SH-SY5Y (cell line): Measurements from ENCODE around the gene PTDSS2.

ENCODE experiments used
- GATA2 ChIP-seq: IDR thresholded peaks from 2 replicates; pipeline ENCODE4 v1.6.1; 2011; ENCODE audit warnings: mild to moderate bottlenecking, low read depth, low read length
- GATA3 ChIP-seq: IDR thresholded peaks from 2 replicates; pipeline ENCODE4 v1.6.1; 2011; ENCODE audit warnings: low read depth, mild to moderate bottlenecking, low read length, moderate library complexity

The PTDSS2 gene

DNA sequence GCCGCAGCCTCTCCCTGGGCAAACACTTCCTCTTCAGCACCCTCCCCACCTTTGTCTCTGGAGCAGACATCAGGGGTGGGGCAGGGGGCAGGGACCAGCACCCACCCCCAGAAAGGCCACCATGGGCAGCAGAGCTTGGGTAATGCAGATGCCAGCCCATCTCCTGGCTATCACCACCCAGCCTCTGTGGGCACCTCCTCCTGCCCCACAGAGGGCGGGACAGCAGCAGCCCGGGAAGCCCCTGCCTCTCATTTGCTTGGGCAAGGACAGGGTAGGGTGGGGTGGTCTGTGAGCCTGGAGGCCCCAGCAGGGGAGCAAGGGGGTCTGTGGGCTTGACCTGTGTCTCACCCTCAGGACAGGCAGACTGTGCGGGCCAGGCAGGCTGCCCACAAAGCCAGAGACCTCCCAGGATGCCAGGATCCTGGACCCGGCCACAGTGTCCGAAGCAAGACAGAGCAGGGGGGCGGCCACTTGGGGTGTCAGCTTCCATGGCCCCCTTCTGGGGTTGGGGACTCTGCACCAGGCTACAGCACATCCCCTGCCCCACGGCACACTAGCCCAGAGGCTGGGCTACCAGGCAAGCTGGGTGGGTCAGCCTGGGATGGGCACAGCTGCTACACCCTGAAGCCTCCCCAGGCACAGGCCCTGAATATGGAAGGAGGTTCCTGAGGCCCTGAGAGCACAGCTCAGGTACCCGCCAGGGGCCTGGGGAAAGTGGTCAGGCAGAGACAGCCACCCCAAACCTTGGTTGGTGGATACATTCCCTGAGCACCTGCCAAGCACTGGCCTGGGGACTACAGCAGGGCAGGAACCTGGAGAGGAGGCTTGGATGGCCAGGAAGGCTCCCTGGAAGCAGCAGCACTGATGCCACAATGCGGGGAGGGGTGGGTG, 52.5 kb downstream of the PTDSS2 start:
- TF ChIP-seq GATA3 (no peak), GATA2 (no peak)

DNA sequence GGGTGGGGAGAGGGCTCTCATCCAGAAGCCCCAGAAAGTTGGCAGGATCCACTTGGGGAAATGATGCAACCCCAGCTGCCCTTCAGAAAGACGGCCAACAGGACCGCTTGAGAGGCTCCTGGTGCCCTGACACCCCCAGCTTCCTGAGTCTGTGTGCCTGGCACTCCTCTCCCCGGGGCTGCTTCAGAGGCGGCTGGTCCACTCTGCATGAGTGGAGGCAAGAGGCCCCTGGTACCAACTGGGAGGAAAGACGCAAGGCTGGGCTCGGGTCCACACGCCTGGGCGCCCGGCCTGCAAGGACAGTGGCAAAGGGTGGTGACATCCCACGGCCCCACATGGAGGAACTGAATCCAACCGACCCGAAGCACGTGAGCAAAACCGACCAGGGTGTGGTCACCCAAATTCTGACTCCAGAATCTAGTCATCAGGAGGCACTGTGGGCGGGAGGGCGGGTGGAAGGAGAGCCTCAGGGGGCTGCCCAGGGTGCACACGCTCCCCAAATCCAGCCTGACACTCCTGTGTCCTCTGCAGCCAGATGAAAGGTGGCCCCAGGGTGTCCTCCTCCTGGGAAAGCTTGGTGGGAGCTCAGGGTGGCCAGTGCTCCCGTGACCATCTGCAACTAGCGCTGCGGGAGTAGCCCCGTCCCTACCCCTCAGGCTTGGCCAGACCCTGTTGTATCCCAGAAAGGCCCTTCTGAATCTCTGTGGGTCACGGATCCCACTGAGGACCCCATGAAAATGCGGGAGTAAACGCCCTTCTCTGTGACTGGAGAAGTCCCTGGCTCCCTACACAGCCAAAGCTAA, 53.3 kb downstream of the PTDSS2 start:
- no peak for TF ChIP-seq GATA2
- no peak for TF ChIP-seq GATA3

DNA sequence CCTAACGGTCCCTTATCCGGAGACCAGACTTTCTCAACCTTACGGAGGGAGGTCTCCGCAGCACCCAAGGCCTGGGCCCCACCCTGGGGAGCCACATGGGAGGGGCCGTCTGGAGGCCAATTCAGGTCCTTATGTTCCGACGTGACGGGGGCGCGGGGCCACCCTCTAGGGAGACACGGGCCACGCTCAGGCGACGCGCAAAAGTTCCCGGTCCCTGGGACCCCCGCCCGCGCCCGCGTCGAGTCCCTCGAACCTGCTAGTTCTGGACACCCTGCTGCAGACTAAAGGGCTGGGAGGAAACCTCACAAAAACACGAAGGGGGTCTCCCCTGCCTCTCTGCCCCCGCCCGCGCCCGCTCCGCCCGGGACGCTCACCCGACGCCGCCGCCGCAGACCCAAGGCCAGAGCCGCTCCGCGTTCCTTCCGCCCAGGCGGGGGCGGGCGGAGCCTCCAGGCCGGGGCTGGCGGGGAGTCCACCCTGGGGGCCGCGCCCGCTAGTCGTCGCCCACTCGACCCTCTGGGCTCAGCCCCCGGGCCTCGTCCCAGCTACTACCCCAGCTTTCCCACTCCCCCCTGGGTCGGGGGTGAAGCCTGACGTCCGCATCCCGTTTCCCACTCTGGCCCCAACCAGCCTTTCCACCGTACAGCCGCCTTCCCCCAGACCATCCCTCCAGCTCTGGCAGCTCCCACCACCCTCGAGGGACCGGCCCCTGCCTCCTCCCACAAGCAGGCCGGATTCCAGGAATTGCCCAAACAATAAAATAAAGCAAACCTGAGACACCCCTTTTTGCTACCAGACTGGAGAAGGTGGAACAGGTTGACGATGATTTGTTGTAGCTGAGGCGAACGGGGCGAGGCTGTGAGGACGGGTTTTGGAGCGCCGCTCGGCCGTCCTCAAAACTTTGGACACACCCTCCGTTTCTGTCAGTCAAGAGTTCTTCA, 54.2 kb downstream of the PTDSS2 start:
- TF ChIP-seq GATA2 (no peak), GATA3 (no peak)

DNA sequence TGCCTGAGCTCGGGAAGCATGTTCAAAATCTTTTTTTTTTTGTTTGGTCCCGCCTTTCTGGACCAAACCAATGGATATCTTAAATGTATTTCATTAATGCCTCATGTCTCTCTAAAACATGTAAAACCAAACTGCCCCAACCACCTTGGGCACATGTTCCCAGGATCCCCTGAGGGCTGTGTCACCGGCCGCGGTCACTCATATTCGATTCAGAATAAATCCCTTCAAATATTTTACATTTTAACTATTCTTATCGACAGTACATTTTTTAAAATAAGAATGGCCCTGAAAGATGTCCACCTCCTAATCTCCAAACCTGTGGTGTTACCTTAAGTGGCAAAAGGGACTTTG, 54.9 kb downstream of the PTDSS2 start:
- TF ChIP-seq GATA3, result no peak
- TF ChIP-seq GATA2, result no peak

DNA sequence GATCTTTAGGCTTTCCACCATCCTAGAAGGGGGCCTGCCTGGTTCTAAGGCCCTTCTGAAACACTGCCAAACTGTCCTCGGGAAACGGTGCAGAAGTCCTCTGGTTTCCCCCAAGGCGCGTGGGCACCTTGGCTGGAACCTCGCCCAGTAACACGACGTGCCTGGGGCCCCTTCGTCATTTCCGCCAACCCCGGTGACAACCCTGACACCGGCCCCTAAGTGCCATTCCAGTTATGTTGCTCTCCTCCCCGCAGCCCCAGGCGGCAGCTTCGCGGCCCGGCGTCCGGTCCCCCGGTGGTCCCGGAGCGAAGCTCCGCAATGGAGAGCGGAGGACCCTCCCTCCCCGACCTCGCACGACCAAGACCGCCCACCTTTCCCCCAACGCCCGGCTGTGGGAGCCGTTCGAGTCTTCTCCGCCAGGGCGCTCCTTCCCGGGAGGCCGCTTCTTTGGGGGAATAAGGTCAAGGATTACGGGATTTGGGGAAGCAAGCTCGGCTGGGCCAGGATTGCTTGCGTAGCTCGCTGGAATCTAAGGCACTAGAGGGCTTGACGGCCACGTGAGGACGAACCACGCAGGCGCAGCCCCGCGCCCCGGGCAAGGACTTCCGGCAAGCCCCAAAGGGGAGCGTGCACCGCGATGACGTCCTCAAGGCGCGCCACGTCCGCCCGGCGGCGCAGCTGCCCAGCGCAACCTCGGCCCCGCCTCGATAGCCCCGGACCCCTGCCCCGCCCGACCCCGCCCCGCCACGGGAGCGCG, 56.3 kb downstream of the PTDSS2 start:
- TF ChIP-seq GATA2, result no peak
- no peak for TF ChIP-seq GATA3

DNA sequence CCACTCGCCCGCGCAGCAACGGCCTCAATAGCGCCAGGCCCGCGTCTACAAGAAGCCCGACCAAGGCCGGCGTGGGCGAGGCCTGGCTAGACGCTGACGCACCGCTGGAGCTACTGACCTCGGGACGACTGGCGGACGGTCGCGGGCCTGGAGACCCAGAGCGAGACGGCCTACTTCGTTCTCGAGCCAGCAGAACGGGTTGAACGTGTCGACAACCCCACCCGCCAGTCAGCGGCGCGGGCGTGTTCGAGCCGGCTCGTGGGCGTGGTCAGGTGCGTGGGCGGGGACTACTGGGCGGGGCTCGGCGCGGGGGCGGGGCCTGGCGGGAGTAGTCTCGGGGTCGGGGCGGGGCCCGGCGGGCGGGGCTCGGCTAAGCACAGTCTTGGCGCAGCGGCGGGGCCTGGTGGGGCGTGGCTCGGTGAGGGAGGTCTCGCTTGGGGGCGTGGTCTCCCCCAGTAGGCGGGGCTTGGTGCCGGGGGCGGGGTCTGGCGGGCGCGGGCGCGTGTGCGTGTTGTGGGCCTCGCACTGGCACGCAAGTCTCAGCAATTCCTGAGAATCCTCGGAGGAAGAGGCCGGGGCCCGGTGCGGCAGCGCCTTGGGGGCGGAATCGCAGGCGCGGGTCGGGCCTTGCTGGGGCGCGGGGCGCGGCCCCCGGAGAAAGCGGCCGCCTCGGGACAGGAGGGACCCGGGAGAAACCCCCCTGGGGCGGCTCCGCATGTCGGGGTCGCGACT, 57.1 kb downstream of the PTDSS2 start, which contains the start of gene RNH1:
Gene RNH1 (minus strand): TSS at position 248 of the 732 bp plus-strand sequence. CDS start 5,080 bp downstream, outside the sequence.
- TF ChIP-seq GATA3, result no peak
- TF ChIP-seq GATA2, result no peak

DNA sequence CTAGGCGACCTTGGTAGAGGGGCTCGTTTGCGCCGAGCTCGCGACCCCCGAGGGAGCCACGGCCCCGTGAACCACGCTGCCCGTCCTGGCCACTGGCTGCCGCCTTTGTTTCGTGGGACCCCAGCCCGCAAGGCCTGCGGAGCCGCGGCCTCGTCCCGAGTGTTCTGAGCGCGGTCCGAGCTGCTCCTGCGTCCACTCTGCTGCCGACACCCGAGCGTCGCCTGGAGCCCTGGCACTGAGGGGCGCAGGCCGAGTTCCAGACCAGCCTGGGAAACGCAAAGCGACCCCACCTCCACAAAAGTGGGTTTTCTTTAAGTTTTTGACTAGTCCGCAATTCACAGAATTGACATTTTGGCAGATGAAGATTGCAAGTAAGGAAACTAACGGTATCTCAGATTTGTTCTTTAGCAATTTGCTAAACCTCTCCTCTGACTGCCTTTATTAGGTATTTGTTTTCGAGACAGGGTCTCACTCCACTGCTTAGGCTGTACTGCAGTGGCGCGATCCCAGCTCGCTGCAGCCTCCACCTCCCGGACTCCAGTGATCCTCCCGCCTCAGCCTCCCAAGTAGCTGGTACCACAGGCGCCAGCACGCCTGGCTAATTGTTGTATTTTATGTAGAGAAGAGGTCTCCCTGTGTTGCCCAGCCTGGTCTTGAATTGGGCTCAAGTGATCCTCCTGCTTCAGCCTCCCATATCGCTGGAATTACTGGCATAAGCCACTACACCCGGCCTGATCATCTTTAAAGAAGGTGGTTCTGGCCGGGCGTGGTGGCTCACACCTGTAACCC, 57.8 kb downstream of the PTDSS2 start:
- TF ChIP-seq GATA3 (no peak), GATA2 (no peak)

DNA sequence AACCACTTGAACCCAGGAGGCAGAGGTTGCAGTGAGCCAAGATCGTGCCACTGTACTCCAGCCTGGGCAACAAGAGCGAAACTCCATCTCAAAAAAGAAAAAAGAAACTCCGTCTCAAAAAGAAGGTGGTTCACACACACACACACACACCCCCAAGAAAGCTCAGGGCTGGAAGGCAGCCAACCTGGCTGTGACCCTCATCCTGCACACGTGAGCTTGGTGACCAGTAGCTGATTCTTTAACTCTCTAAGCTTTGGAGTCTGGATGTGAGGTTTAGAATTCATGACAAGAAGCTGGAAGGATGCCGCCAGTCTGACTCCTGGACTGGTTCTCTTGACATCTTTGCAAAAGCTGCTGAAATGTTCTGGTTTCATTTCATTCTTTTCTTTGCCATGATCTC, 58.9 kb downstream of the PTDSS2 start:
- TF ChIP-seq GATA2 (no peak), GATA3 (no peak)

DNA sequence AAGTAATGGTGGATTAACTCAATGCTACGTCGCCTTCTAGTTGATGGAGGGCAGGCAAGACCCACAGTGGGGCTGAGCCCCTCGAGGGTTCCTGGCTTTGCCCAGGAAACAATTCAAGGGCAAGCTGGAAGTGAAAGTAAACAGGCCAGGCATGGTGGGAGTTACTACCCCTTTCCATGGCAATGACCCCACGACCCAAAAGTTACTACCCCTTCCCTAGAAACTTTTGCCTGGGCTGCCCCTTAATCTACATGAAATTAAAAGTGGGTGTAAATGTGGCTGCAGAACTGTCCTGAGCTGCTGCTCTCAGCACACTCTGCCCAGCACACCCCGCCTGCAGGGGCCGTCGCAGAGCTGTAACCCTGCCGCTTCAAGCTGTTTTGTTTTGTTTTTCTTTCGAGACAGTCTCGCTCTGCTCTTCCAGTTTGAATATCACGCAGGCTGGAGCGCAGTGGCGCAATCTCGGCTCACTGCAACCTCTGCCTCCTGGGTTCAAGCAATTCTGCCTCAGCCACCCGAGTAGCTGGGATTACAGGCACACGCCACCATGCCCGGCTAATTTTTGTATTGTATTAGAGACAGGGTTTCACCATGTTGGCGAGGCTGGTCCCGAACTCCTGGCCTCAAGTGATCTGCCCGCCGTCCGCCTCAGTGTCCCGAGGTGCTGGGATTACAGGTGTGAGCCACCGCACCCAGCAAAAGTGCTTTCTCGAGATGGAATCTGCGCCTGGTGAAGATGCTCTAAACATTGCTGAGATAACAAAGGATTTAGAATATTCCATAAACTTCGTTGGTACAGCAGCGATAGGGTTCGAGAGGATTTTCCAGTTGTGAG, 62.9 kb downstream of the PTDSS2 start:
- TF ChIP-seq GATA2 (no peak), GATA3 (no peak)

DNA sequence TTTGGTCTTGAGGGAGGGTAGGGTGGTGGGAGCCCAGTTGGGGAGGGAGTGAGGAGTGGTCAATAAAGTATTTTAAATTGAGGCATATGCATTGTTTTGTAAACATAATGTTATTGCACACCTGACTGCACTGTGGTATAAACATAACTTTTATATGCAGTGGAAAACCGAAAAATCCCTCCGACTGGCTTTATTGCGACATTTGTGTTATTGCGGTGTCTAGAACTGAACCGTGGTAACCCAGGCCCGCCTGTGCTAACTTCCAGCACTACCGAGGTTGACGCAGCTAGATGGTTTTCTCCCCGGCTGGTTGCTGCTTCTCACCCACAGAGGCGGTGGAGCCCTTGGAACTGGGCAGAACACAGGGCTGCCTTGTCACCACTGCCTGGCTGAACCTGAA, 64.5 kb downstream of the PTDSS2 start:
- TF ChIP-seq GATA2 (no peak), GATA3 (no peak)

DNA sequence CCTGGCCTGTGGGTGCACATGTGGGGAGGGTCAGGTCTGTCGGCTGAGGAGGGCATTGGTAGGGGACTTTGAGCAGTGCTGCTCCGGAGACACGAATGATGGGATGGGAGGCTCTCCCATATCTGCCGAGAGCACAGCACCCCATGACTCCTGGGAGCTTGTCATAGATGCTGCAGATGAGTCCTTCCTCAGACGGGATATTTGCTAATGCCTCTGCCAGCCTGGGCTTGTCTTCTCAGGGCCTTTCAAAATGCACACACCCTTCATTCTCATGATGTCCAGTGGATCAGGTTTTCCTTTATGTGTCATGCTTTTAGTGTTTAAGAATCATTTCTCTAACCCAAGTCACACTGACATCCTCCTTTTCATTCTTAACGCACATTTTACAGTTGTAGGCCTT, 65.1 kb downstream of the PTDSS2 start:
- TF ChIP-seq GATA3 (no peak), GATA2 (no peak)
